ENCODE results near the gene CDH4.

The CDH4 gene

DNA sequence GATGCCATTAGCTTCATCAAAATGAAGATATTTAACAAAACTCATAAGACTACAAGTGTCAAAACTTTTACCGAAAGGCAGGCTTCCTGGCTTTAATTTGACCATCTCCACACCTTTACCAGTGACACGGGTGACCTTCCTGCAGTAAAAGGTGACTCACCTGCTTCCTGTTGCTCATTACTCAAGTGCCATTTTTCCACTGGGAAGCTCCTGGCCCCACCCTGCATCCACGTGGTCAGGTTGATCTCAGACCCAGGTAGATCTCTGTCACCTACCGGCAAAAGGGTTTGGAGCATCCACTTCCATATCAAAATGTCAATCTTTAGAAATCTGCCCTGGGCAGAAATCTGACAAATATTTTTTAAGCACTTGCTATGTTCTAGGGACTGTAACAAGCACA is 31.9 kb upstream of the CDH4 start:
- TF ChIP-seq, protein P1, sequence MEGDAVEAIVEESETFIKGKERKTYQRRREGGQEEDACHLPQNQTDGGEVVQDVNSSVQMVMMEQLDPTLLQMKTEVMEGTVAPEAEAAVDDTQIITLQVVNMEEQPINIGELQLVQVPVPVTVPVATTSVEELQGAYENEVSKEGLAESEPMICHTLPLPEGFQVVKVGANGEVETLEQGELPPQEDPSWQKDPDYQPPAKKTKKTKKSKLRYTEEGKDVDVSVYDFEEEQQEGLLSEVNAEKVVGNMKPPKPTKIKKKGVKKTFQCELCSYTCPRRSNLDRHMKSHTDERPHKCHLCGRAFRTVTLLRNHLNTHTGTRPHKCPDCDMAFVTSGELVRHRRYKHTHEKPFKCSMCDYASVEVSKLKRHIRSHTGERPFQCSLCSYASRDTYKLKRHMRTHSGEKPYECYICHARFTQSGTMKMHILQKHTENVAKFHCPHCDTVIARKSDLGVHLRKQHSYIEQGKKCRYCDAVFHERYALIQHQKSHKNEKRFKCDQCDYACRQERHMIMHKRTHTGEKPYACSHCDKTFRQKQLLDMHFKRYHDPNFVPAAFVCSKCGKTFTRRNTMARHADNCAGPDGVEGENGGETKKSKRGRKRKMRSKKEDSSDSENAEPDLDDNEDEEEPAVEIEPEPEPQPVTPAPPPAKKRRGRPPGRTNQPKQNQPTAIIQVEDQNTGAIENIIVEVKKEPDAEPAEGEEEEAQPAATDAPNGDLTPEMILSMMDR (conservative IDR thresholded peaks at IDR 0.05) = no peak
- TF ChIP-seq ZFX (IDR thresholded peaks at IDR 0.05) = no peak
- H3K27ac ChIP-seq = no peak overlapping the region

DNA sequence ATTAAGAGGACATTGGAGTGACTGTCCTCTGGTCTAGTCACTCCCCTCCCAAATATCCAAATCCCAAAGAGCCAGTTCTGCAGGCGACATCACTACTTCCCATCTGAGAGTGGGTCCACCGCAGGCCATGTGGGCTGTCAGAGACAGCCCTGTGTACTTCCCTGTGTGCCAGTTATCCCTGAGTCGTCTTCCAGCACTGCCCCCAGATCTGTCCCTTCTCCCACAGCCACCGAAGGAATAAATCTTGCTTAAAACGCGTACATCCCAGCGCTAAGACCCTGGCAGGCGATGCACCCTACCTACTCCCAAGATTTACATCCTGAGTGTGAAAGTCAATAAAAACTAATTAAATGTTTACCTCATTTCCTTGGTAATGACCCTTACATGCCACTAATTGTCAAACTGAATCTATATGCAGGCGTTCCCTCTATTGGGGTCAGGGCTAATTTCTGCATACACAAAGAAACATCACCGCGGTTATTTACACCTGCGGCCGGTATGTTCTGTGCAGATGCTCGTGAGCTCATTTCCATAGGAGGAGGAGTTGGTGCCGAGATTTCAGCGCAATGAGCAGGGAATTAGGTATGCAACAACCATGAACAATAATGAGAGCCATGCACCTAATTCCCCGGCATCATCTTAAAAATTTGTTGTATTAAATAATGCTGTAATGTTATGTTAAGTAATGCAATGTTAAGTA is 31.3 kb upstream of the CDH4 start:
- no peak overlapping the region for H3K27ac ChIP-seq
- TF ChIP-seq, protein P1 (conservative IDR thresholded peaks at IDR 0.05) = no peak
- TF ChIP-seq ZFX (IDR thresholded peaks at IDR 0.05) = no peak

DNA sequence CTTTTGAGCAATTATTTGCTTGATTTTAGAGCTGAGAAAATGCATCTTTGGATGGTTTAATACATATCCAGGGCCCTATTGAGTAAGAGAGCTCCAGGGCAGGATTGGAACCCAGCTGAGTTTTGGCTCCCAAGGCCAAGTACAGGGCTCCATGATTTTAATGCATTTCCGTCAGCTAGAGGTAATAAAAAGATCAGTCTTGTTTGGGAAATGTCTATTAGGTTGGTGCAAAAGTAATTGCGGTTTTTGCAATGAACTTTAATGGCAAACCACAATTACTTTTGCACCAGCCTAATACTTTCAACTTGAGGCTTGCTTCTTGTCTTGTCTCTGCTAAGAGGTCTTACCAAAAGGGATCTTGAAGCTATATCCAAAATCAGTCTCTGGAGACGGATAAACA is 29.4 kb upstream of the CDH4 start:
- no peak overlapping the region for H3K27ac ChIP-seq
- TF ChIP-seq, protein P1 (conservative IDR thresholded peaks at IDR 0.05) = no peak
- TF ChIP-seq ZFX (IDR thresholded peaks at IDR 0.05) = no peak

DNA sequence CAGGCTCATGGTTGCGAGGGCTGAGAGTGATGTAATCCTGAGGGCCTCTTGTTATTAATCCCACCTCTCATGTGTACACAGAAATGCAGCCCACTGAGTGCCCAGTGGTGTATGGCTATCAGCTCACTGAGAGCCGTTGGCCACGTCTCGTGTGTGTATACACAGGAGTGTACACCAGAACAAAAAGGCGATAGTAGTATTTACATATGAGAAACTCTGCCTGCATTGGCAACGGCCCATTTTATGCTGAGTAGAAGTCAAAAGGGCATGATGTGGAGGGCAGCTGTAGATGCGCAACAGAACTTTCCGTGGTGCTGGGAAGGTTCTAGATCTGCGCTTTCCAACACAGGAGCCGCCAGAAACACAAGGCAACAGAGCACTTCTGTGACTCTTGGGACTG is 28.9 kb upstream of the CDH4 start:
- no peak overlapping the region for H3K27ac ChIP-seq
- TF ChIP-seq, protein P1 (conservative IDR thresholded peaks at IDR 0.05) = no peak
- no peak for TF ChIP-seq ZFX (IDR thresholded peaks at IDR 0.05)

DNA sequence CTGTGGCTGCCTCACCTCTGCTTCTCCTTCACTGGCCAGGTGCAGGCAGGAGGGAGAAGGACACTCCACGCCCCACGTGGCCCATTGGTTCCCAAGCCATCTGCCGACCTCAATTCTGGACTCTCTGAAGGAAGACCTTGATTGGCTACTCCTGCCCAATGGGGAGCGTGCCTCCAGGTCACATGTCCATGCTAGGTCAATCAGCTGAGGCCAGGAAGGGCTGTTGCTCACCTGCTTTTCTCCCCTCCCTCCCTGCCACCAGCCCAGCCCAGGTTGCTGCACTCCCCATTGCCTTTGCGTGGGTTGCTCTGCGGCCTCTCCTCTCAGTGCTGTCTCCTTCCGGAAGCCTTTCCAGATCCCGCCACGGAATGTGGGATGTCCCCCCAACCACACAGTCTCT is 21.9 kb upstream of the CDH4 start:
- TF ChIP-seq, protein P1 (conservative IDR thresholded peaks at IDR 0.05) = no peak
- TF ChIP-seq ZFX (IDR thresholded peaks at IDR 0.05) = no peak
- H3K27ac ChIP-seq = no peak overlapping the region

DNA sequence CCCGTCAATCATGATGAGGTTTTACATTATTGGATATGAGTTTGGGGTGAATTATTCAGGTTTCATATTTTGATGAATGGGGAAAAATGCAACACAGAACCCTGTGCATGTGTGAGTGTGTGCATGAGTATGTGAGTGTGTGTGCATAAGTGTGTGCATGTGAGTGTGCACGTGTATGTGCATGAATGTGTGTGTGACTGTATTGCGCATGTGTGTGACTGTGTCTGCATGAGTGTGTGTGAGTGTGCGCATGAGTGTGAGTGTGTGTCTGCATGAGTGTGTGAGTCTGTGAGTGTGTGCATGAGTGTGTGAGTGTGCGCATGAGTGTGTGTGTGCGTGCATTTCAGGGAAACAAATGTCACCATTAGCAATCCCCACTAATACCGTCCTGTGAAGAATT is 18.5 kb upstream of the CDH4 start:
- H3K27ac ChIP-seq = no peak overlapping the region
- TF ChIP-seq, protein P1 (conservative IDR thresholded peaks at IDR 0.05) = no peak
- no peak for TF ChIP-seq ZFX (IDR thresholded peaks at IDR 0.05)

DNA sequence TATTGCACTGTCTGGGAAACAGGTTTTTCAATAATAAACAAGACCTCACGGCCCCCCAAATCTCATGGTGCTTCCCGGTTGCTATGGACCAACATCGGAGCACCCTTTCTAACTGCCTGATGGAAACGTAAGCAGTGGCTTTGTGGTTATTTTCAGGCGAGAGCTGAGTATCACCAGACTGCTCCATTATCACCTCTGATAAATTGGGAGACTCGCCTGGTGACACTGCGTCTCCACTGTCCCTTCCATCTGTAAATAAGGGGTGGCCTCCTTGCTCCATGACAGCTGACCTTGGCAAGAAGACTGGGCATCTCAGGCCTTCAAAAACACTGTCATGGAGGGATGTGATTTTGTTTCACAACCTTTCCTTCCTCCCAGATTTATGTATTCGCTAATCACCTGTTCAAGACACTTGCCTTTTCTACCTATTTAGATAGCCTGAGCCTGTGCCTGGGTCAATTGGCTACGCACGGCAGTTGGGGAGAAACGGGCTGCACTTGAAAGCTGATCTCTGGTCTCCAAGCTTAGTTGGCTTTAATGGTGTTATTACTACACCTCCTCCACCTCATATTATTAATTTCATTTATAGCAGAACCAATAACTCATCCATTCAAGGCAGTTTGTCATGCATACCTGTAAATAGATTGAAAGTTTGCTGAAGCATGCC is 17.7 kb upstream of the CDH4 start:
- H3K27ac ChIP-seq = no peak overlapping the region
- TF ChIP-seq, protein P1 (conservative IDR thresholded peaks at IDR 0.05) = no peak
- no peak for TF ChIP-seq ZFX (IDR thresholded peaks at IDR 0.05)

Measured in C4-2B (cell line).